Neural progenitor cell (in vitro differentiated cells): ENCODE data around the gene LDHD. TPM values are rescaled to one million over a fixed set of nuclear protein-coding genes. Genes with fewer than 3 reads are reported as not detected.
A peak's percentile ranks its signal among the peaks of the same experiment; 100 is the strongest.

Source experiments
- DNase-seq: peaks from one replicate; pipeline ENCODE4 v3.0.0-alpha.2; 2016; ENCODE audit warnings: low spot score
- H2AFZ ChIP-seq: fragments of 200-600 bp; sonication (generic); replicated peaks from 2 replicates; pipeline ENCODE4 v1.6.1; 2016; ENCODE audit warnings: antibody characterized with exemption
- H3F3A ChIP-seq: fragments of 200-600 bp; sonication (generic); 2 replicates; pipeline ENCODE4 v1.6.1; 2016; ENCODE audit warnings: antibody characterized with exemption, low read depth
- H3K27ac ChIP-seq: fragments of 200-600 bp; sonication (generic); 2 replicates; pipeline ENCODE4 v1.5.1; 2016; ENCODE audit warnings: mild to moderate bottlenecking
- H3K27me3 ChIP-seq: fragments of 200-600 bp; sonication (generic); 2 replicates; pipeline ENCODE4 v1.6.1; 2016; ENCODE audit warnings: mild to moderate bottlenecking, moderate library complexity
- H3K36me3 ChIP-seq: fragments of 200-600 bp; sonication (generic); 2 replicates; pipeline ENCODE4 v1.5.1; 2016
- H3K4me1 ChIP-seq: fragments of 200-600 bp; sonication (generic); 2 replicates; pipeline ENCODE4 v1.6.1; 2016; ENCODE audit warnings: mixed run types
- H3K4me2 ChIP-seq: fragments of 200-600 bp; sonication (generic); 2 replicates; pipeline ENCODE4 v1.6.1; 2016
- H3K4me3 ChIP-seq: fragments of 200-600 bp; sonication (generic); 2 replicates; pipeline ENCODE4 v1.5.1; 2016
- H3K79me2 ChIP-seq: fragments of 200-600 bp; sonication (generic); 2 replicates; pipeline ENCODE4 v1.6.1; 2016; ENCODE audit warnings: low read depth
- H3K9ac ChIP-seq: fragments of 200-600 bp; sonication (generic); 2 replicates; pipeline ENCODE4 v1.6.1; 2016
- H3K9me3 ChIP-seq: fragments of 200-600 bp; sonication (generic); 2 replicates; pipeline ENCODE4 v1.5.1; 2016; ENCODE audit warnings: low read depth
- H4K20me1 ChIP-seq: fragments of 200-600 bp; sonication (generic); 2 replicates; pipeline ENCODE4 v1.6.1; 2016; ENCODE audit warnings: low read depth
- H3K27ac Mint-ChIP-seq: 3 replicates; pipeline ENCODE4 v1.8.0; 2021; ENCODE audit warnings: mixed read lengths
- H3K27me3 Mint-ChIP-seq: 2 replicates; pipeline ENCODE4 v1.8.0; 2022; ENCODE audit warnings: low read depth, mild to moderate bottlenecking, inconsistent platforms, moderate library complexity, mixed read lengths; ENCODE audit not compliant: insufficient read depth
- H3K36me3 Mint-ChIP-seq: 3 replicates; pipeline ENCODE4 v1.8.0; 2021; ENCODE audit warnings: mixed read lengths
- H3K4me1 Mint-ChIP-seq: 3 replicates; pipeline ENCODE4 v1.8.0; 2021; ENCODE audit warnings: mixed read lengths
- H3K4me3 Mint-ChIP-seq: 3 replicates; pipeline ENCODE4 v1.8.0; 2021; ENCODE audit warnings: mild to moderate bottlenecking, moderate library complexity, mixed read lengths
- H3K9me3 Mint-ChIP-seq: 3 replicates; pipeline ENCODE4 v1.8.0; 2020; ENCODE audit warnings: mixed read lengths
- EZH2 ChIP-seq: fragments of 200-600 bp; sonication (generic); IDR thresholded peaks from 2 replicates; pipeline ENCODE4 v1.6.1; 2017; ENCODE audit warnings: antibody characterized with exemption, mild to moderate bottlenecking, moderate library complexity
- EZH2phosphoT487 ChIP-seq: fragments of 200-600 bp; sonication (generic); IDR thresholded peaks from 2 replicates; pipeline ENCODE4 v1.6.1; 2017; ENCODE audit warnings: antibody characterized with exemption
- total RNA-seq: library from RNA; depleted of rRNA; stranded (reverse); fragments of >200 nt; gene quantifications from 2 replicates; pipeline ENCODE4 v1.2.3, GENCODE V29; 2015; ENCODE audit warnings: low replicate concordance
- TF ChIP-seq, protein P1 (sequence below): fragments of 200-600 bp; sonication (generic); IDR thresholded peaks from 2 replicates; pipeline ENCODE4 v1.5.1; 2017; ENCODE audit warnings: antibody characterized with exemption, mild to moderate bottlenecking

The LDHD gene
- total RNA-seq, 1 donor from 2014 or later, result 0.60 TPM

DNA sequence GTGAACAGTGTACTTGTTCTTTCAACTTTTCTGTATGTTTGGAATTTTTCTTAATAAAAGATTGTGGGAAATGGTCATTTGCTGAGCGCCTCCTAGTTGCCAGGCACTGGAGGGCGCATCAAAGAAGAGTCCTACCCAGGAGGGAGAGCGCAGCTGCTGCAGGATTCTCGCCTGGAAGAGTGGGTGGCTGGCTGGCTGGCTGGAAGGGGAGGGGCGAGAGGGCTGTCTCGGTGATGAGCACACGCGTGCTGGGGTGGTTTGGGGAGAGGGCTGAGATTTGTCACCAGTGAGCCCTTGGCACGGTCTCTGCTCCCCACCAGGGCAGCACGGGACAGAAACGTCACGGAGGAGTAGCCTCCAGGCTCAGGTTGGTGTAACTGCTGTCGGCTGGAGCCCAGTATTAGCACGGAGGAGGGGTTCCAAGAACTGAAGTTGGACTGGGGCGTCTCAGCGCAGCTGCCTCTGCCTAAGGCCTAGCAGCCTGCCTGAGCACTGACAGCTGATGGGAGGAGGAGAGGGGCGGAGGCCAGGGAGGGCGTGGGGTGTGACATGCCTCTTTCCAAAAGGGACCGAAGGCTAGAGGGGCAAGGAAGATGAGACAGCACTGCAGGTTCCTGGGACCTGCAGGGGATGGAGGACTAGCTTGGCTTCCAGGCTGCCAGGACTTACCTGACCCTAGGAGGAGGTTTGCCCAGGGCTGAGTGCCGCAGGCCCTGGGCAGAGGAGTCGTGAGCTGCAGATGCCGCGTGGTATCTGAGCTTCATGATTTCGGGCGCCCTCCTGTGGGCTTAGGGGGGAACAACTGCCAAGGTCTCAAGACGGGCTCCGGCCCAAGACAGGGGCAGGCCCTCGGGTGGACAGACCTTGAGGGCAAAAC is 5.7 kb downstream of the LDHD start:
- no peak for TF ChIP-seq EZH2
- TF ChIP-seq, protein P1, sequence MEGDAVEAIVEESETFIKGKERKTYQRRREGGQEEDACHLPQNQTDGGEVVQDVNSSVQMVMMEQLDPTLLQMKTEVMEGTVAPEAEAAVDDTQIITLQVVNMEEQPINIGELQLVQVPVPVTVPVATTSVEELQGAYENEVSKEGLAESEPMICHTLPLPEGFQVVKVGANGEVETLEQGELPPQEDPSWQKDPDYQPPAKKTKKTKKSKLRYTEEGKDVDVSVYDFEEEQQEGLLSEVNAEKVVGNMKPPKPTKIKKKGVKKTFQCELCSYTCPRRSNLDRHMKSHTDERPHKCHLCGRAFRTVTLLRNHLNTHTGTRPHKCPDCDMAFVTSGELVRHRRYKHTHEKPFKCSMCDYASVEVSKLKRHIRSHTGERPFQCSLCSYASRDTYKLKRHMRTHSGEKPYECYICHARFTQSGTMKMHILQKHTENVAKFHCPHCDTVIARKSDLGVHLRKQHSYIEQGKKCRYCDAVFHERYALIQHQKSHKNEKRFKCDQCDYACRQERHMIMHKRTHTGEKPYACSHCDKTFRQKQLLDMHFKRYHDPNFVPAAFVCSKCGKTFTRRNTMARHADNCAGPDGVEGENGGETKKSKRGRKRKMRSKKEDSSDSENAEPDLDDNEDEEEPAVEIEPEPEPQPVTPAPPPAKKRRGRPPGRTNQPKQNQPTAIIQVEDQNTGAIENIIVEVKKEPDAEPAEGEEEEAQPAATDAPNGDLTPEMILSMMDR, result peak; percentile 84
- H3K4me1 Mint-ChIP-seq, result peaks cover 48% of the 10 kb centered on the region

DNA sequence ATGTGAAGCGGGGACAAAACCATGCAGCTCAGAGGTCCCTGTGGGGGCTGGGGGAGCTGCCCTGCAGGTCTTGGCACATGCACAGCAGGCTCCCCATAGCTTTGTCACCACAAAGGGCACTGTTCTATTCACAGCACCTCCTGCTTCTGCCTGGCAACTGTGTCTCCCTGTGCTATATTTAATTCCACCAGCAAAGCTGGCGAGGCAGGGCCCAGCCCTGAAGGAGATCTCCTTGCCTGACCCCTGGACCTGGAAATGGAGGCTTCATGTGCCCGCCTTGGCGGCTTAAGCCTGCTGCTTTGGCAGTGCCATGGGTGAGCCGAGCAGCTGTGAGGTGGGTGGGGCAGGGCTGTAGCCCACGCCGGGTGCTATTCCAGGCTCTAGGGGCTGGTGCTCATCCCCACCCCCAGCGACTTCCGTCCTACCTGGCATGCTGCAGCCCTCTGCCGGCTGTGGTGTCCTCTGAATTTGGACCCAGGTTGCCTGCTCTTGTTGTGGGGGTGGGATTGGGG is 6.8 kb downstream of the LDHD start:
- peaks cover 2% of the 10 kb centered on the region for H3K36me3 Mint-ChIP-seq
- no peak overlapping the region for H3K4me3 ChIP-seq
- no peak overlapping the region for H3K9ac ChIP-seq
- H3K4me1 Mint-ChIP-seq, result peaks cover 49% of the 10 kb centered on the region
- H3F3A ChIP-seq, result peaks cover 19% of the 10 kb centered on the region
- peak overlapping the region; percentile 35 for H3K4me3 Mint-ChIP-seq
- no peak overlapping the region for H2AFZ ChIP-seq
- DNase-seq, result no peak
- TF ChIP-seq EZH2phosphoT487, result no peak
- TF ChIP-seq, protein P1, result no peak
- TF ChIP-seq EZH2, result no peak
- H3K9me3 ChIP-seq, result no peaks in the 10 kb centered on the region
- peaks cover 7% of the 10 kb centered on the region for H3K27me3 Mint-ChIP-seq
- H3K27me3 ChIP-seq, result no peaks in the 10 kb centered on the region
- H3K9me3 Mint-ChIP-seq, result no peaks in the 10 kb centered on the region
- H3K4me2 ChIP-seq, result peak overlapping the region; percentile 49
- H3K36me3 ChIP-seq, result no peaks in the 10 kb centered on the region
- peaks cover 21% of the 10 kb centered on the region for H3K4me1 ChIP-seq
- peaks cover 38% of the 10 kb centered on the region for H4K20me1 ChIP-seq
- no peaks in the 10 kb centered on the region for H3K79me2 ChIP-seq
- peak overlapping the region; percentile 22 for H3K27ac Mint-ChIP-seq
- no peak overlapping the region for H3K27ac ChIP-seq

More for the DNA sequence above, 5.7 kb downstream of the LDHD start:
- Histone ChIP-seq H4K20me1 (peaks cover 31% of the 10 kb centered on the region), H3K36me3 (no peaks in the 10 kb centered on the region), H3K4me1 (peaks cover 26% of the 10 kb centered on the region), H3K79me2 (no peaks in the 10 kb centered on the region), H3K27ac (no peak overlapping the region), H3F3A (peaks cover 23% of the 10 kb centered on the region), H3K4me2 (peak overlapping the region; percentile 49), H3K27me3 (no peaks in the 10 kb centered on the region), H3K9ac (no peak overlapping the region), H2AFZ (no peak overlapping the region), H3K4me3 (no peak overlapping the region), H3K9me3 (no peaks in the 10 kb centered on the region)
- peak; percentile 95 for DNase-seq
- Mint-ChIP-seq H3K9me3 (no peaks in the 10 kb centered on the region), H3K4me3 (peak overlapping the region; percentile 50), H3K36me3 (peaks cover 2% of the 10 kb centered on the region), H3K27me3 (peaks cover 9% of the 10 kb centered on the region), H3K27ac (peak overlapping the region; percentile 90)

DNA sequence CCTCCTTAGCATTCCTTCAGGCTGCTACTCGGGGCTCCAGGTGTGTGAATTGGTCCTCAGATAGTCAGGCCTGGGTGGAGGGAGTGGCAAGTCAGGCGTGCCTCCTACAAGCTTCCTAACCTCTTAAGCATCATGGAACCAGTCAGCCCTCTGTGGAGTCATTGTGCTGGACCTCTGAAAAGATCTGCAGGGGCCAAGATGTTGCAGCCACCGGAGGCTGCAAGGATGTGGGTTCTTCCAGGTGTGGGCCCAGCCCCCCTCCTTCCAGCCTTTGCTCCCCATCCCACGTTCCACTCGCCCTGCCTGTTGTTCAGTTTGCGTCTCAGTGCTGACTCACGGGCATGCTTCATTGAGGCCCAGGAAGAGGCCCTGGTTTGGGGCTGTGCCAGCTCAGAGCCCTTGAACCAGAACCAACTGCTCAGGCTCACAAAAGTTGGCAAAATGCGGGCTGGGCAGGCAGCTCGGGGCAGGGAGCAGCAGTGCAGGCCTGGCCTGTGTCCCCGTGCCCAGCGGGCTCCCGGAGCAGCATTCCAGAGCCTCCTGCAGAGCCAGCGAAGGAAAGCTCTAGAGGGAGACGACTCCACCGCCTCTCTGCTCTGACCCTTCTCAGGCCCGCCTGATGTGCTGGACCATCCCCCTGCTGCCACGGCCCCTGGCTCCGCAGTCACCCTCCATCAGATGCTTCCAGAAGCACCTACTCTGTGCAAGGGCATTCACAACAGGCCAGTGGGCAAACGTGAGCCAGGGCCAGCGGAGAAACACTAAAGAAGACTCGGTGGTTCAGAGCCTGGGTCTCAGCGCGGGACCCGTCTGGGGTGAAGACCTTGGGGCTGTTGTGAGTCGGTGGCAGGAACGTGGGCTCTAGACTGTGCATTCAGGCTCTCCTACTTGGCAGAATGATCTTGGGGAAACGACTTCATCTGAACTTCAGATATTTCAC is 7.5 kb downstream of the LDHD start:
- Histone ChIP-seq H3K9me3 (no peaks in the 10 kb centered on the region), H3K36me3 (no peaks in the 10 kb centered on the region), H3K4me1 (peaks cover 21% of the 10 kb centered on the region), H3F3A (peaks cover 19% of the 10 kb centered on the region), H3K4me3 (no peak overlapping the region), H4K20me1 (peaks cover 40% of the 10 kb centered on the region), H3K9ac (no peak overlapping the region), H3K27ac (no peak overlapping the region), H3K79me2 (no peaks in the 10 kb centered on the region), H3K27me3 (no peaks in the 10 kb centered on the region), H2AFZ (no peak overlapping the region), H3K4me2 (no peak overlapping the region)
- peaks cover 7% of the 10 kb centered on the region for H3K27me3 Mint-ChIP-seq
- no peak for TF ChIP-seq EZH2
- DNase-seq, result no peak
- H3K4me1 Mint-ChIP-seq, result peaks cover 49% of the 10 kb centered on the region
- H3K27ac Mint-ChIP-seq, result peak overlapping the region; percentile 22
- no peaks in the 10 kb centered on the region for H3K9me3 Mint-ChIP-seq
- H3K36me3 Mint-ChIP-seq, result peaks cover 9% of the 10 kb centered on the region
- no peak overlapping the region for H3K4me3 Mint-ChIP-seq
